GM21360 (cell line): ENCODE data around the gene BCLAF1.

Experiments
- ATAC-seq: cut with Tn5 transposase; IDR thresholded peaks from one replicate; pipeline ENCODE4 v1.9.1; 2021; ENCODE audit warnings: mild to moderate bottlenecking, moderate library complexity; ENCODE audit not compliant: unreplicated experiment

The BCLAF1 gene

GRCh38 chr6:136289579-136290409, at the start of gene BCLAF1:
BCLAF1 (minus strand) TSS chr6:136289846; CDS start chr6:136279866, 9,980 bp downstream.
- ATAC-seq, result peak; percentile 91

- ATAC-seq, result no peak
Observed at GRCh38 chr6:136338486-136338885, 48.8 kb upstream of the BCLAF1 start.

- ATAC-seq, result no peak
Observed at GRCh38 chr6:136337606-136338005, 48.0 kb upstream of the BCLAF1 start.

- no peak for ATAC-seq
Observed at GRCh38 chr6:136337121-136337520, 47.5 kb upstream of the BCLAF1 start.

GRCh38 chr6:136335736-136336363, 46.2 kb upstream of the BCLAF1 start:
- no peak for ATAC-seq

- no peak for ATAC-seq
Observed at GRCh38 chr6:136334853-136335252, 45.2 kb upstream of the BCLAF1 start.

- no peak for ATAC-seq
Observed at GRCh38 chr6:136334465-136334846, 44.8 kb upstream of the BCLAF1 start.

GRCh38 chr6:136333824-136334464, 44.3 kb upstream of the BCLAF1 start:
- no peak for ATAC-seq

GRCh38 chr6:136331461-136331860, 41.8 kb upstream of the BCLAF1 start:
- no peak for ATAC-seq

- no peak for ATAC-seq
Observed at GRCh38 chr6:136330634-136331033, 41.0 kb upstream of the BCLAF1 start.

GRCh38 chr6:136326038-136326553, 36.5 kb upstream of the BCLAF1 start:
- ATAC-seq, result no peak

GRCh38 chr6:136324686-136325380, 35.2 kb upstream of the BCLAF1 start:
- no peak for ATAC-seq

- ATAC-seq, result no peak
Observed at GRCh38 chr6:136323431-136324112, 33.9 kb upstream of the BCLAF1 start.

- no peak for ATAC-seq
Observed at GRCh38 chr6:136319732-136320131, 30.1 kb upstream of the BCLAF1 start.

GRCh38 chr6:136318676-136319075, 29.0 kb upstream of the BCLAF1 start:
- ATAC-seq, result no peak

- no peak for ATAC-seq
Observed at GRCh38 chr6:136317971-136318370, 28.3 kb upstream of the BCLAF1 start.

- peak; percentile 52 for ATAC-seq
Observed at GRCh38 chr6:136317021-136317694, 27.5 kb upstream of the BCLAF1 start.

GRCh38 chr6:136315594-136315993, 25.9 kb upstream of the BCLAF1 start:
- no peak for ATAC-seq

- no peak for ATAC-seq
Observed at GRCh38 chr6:136312975-136313374, 23.3 kb upstream of the BCLAF1 start.

GRCh38 chr6:136309729-136310311, 20.2 kb upstream of the BCLAF1 start:
- ATAC-seq, result no peak
